ENCODE results near the gene TACC2. TPM values are rescaled to one million over a fixed set of nuclear protein-coding genes. Genes with fewer than 3 reads are reported as not detected.

TACC2 gene
- total and polyA plus RNA-seq, 9 of the 15 experiments (the other 6 are each of a cell fraction or from before 2014, with no cell fraction given), result under 0.01 to 0.35 (median 0.03) TPM; not detected in 6

DNA sequence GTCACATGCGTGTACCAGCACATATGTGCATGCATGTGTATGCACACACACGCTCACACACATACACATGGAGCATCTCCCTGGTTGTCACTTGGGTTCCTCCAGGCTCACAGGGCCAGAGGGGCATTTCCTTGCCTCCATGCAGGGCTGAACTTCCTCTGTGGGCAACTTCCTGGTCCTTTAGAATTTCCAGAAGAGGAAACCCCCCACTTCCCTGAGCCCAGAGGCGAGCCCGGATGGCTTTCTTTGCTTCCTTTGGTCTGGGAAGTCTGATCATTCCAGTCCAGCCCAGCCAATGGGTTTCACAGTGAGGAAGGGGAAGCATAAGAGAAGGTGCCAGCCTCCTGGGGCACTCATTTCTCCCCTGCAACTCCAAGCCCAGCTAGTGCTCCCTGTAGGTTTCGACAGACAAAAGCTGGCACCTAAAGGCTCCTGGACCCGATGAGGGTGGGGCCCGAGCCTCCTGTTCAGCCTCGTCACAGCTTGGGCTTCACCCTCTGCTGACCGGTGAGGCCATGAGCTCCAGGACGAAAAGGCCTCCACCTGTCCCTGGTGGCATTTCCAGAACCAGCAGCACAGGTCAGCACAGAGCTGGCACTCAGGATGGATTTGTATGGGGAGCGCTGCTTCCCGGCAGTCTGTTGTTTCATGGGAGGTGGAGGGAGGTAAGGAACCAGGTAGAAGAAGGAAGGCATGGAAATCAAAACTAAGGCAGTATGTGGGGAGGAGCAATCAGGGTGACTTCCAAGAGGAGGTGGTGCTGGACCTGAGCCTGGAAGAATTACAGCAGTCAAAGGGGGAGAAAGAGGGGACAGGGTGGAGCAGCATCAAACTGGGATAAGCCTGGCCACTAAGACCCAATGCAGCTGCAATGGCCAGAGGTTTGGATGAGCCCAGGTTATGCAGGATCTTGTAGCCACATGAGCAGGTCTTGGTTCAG lies 305.8 kb downstream of the TACC2 start:
- H3K27ac ChIP-seq (ENCODE audit: extremely low read depth, low read depth, low read length), result no peak overlapping the region
- no peaks in the 10 kb centered on the region for H3K9me3 ChIP-seq (replicated peaks; ENCODE audit: control insufficient read depth, insufficient read depth, low read depth, low read length)
- no peaks in the 10 kb centered on the region for H4K20me1 ChIP-seq (replicated peaks; ENCODE audit: control insufficient read depth, insufficient read depth, low read length)
- in situ Hi-C loops (cut with MboI) (no loop called here), intact Hi-C loops (cut with micrococcal nuclease) (loop anchor here (5.0 kb wide), 1 partner anchor 273 kb away; no protein-coding TSS in a partner anchor)
- no peak for DNase-seq (ENCODE audit: extremely low read depth in 1 of 4, low spot score in 3 of 4)
- WGBS (ENCODE audit: insufficient coverage, low coverage, missing lambda C conversion rate), result 2% methylated on average over 12 of the region's 12 CpGs
- H3K36me3 ChIP-seq (ENCODE audit: control insufficient read depth, insufficient read depth, low read length), result no peaks in the 10 kb centered on the region
- H3K27me3 ChIP-seq (ENCODE audit: control insufficient read depth in 2 of 2, insufficient read depth in 2 of 2, low read length in 2 of 2), result no peaks in the 10 kb centered on the region; a peak in 1 of 5 replicates
- BruUV-seq (replicated peaks), result no TSS peak
- H3K4me2 ChIP-seq (ENCODE audit: insufficient read depth, low read length), result no peak overlapping the region
- no peak overlapping the region for H3K4me3 ChIP-seq
- no peaks in the 10 kb centered on the region for H3K79me2 ChIP-seq (ENCODE audit: control insufficient read depth, insufficient read depth, low read length)
- no peaks in the 10 kb centered on the region for H3K9me1 ChIP-seq (ENCODE audit: control insufficient read depth, insufficient read depth, low read length)
- no peak overlapping the region for H2AFZ ChIP-seq (ENCODE audit: low read depth, low read length)
- no peak for TF ChIP-seq ETV5 (CRISPR knock-in tag; IDR thresholded peaks at IDR 0.05; ENCODE audit: low read depth)
- TF ChIP-seq MXI1 (IDR thresholded peaks at IDR 0.05; ENCODE audit: low read depth, low read length), result no peak
- TF ChIP-seq, protein P1, sequence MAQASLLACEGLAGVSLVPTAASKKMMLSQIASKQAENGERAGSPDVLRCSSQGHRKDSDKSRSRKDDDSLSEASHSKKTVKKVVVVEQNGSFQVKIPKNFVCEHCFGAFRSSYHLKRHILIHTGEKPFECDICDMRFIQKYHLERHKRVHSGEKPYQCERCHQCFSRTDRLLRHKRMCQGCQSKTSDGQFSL (CRISPR knock-in tag; IDR thresholded peaks at IDR 0.05), result no peak
- TF ChIP-seq, protein P1 (tag; IDR thresholded peaks at IDR 0.05), result no peak
- TF ChIP-seq ZNF263 (CRISPR knock-in tag; IDR thresholded peaks at IDR 0.05; ENCODE audit: borderline replicate concordance), result no peak
- TF ChIP-seq ZNF347 (CRISPR knock-in tag; IDR thresholded peaks at IDR 0.05; ENCODE audit: low read depth), result no peak
- CTCF ChIA-PET (ENCODE audit: low intra/inter-chr PET ratio), result no interaction called here
- H3K4me1 ChIP-seq (replicated peaks in 1 of 2; ENCODE audit: control insufficient read depth in 2 of 2, insufficient read depth in 2 of 2, low read length in 2 of 2), result no peaks in the 10 kb centered on the region
- no peak for ATAC-seq
- H3K9ac ChIP-seq (ENCODE audit: insufficient read depth in 1 of 2, low read depth in 2 of 2, low read length in 2 of 2), result no peak overlapping the region
- no peak for FAIRE-seq
- POLR2A ChIA-PET, result no interaction called here
